Chondrocyte (in vitro differentiated cells): ENCODE results near the gene CCL28. TPM values are rescaled to one million over a fixed set of nuclear protein-coding genes. Genes with fewer than 3 reads are reported as not detected.

Experiments
- DNase-seq: peaks from one replicate; pipeline ENCODE4 v3.0.0; 2021; ENCODE audit warnings: mixed read lengths, low spot score
- H3K27ac Mint-ChIP-seq: one replicate; pipeline ENCODE4 v1.8.0; 2021; ENCODE audit warnings: mild to moderate bottlenecking, moderate library complexity, mixed read lengths; ENCODE audit not compliant: unreplicated experiment
- H3K27me3 Mint-ChIP-seq: 2 replicates; pipeline ENCODE4 v1.8.0; 2021; ENCODE audit warnings: low read depth, mixed read lengths
- H3K36me3 Mint-ChIP-seq: 2 replicates; pipeline ENCODE4 v1.8.0; 2021; ENCODE audit warnings: low read depth, mixed read lengths
- H3K4me1 Mint-ChIP-seq: 2 replicates; pipeline ENCODE4 v1.8.0; 2021; ENCODE audit warnings: low read depth, mild to moderate bottlenecking, mixed read lengths
- H3K4me3 Mint-ChIP-seq: one replicate; pipeline ENCODE4 v1.8.0; 2021; ENCODE audit warnings: mild to moderate bottlenecking, moderate library complexity, mixed read lengths; ENCODE audit not compliant: unreplicated experiment
- H3K9me3 Mint-ChIP-seq: 2 replicates; pipeline ENCODE4 v1.8.0; 2021; ENCODE audit warnings: low read depth, mixed read lengths
- total RNA-seq: library from RNA; stranded (reverse); gene quantifications from 3 replicates; pipeline ENCODE4 v1.2.1, GENCODE V29; 2021
- TF ChIP-seq, protein P1 (sequence below): fragments of 200-600 bp; sonication (generic); IDR thresholded peaks from 2 replicates; pipeline ENCODE4 v1.5.0; 2021; ENCODE audit warnings: antibody characterized with exemption, mild to moderate bottlenecking, moderate library complexity

The CCL28 gene
- total RNA-seq, 1 donor from 2014 or later, result 0.10 TPM

- Mint-ChIP-seq H3K4me3 (no peak overlapping the region), H3K4me1 (no peaks in the 10 kb centered on the region), H3K36me3 (no peaks in the 10 kb centered on the region), H3K27me3 (peaks cover 11% of the 10 kb centered on the region), H3K27ac (no peak overlapping the region), H3K9me3 (peaks cover 9% of the 10 kb centered on the region)
- no peak for DNase-seq
- TF ChIP-seq, protein P1, sequence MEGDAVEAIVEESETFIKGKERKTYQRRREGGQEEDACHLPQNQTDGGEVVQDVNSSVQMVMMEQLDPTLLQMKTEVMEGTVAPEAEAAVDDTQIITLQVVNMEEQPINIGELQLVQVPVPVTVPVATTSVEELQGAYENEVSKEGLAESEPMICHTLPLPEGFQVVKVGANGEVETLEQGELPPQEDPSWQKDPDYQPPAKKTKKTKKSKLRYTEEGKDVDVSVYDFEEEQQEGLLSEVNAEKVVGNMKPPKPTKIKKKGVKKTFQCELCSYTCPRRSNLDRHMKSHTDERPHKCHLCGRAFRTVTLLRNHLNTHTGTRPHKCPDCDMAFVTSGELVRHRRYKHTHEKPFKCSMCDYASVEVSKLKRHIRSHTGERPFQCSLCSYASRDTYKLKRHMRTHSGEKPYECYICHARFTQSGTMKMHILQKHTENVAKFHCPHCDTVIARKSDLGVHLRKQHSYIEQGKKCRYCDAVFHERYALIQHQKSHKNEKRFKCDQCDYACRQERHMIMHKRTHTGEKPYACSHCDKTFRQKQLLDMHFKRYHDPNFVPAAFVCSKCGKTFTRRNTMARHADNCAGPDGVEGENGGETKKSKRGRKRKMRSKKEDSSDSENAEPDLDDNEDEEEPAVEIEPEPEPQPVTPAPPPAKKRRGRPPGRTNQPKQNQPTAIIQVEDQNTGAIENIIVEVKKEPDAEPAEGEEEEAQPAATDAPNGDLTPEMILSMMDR, result no peak
These were observed 57.4 kb downstream of the CCL28 start for GRCh38 chr5:43354774-43355173.

GRCh38 chr5:43353668-43354067 is 58.5 kb downstream of the CCL28 start:
- no peaks in the 10 kb centered on the region for H3K9me3 Mint-ChIP-seq
- no peak for DNase-seq
- TF ChIP-seq, protein P1, result no peak
- no peaks in the 10 kb centered on the region for H3K36me3 Mint-ChIP-seq
- peaks cover 11% of the 10 kb centered on the region for H3K27me3 Mint-ChIP-seq
- H3K27ac Mint-ChIP-seq, result no peak overlapping the region
- no peaks in the 10 kb centered on the region for H3K4me1 Mint-ChIP-seq
- no peak overlapping the region for H3K4me3 Mint-ChIP-seq

- no peak overlapping the region for H3K27ac Mint-ChIP-seq
- DNase-seq, result no peak
- peaks cover 11% of the 10 kb centered on the region for H3K27me3 Mint-ChIP-seq
- no peaks in the 10 kb centered on the region for H3K9me3 Mint-ChIP-seq
- H3K4me3 Mint-ChIP-seq, result no peak overlapping the region
- no peaks in the 10 kb centered on the region for H3K36me3 Mint-ChIP-seq
- no peaks in the 10 kb centered on the region for H3K4me1 Mint-ChIP-seq
- TF ChIP-seq, protein P1, result no peak
These were observed 59.3 kb downstream of the CCL28 start for GRCh38 chr5:43352915-43353314.

DNA sequence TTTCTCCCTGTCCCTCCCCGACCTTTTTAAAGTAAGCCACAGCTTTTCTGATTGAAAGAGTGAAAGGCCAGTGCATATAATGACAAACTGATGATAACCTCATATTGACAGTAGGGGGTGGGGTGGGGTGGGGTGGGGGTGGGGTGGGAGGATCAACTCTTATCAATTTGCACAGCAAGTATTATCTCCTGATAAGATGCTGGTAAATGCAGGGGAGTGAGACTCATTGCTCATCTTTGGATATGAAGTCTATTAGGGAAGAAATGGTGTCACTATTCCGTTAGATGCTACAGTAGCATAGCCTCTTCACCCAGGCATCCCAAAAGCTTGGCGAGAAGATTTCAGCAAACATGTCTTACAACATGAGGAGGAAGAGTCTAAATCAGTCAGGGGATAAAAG is 60.1 kb downstream of the CCL28 start:
- Mint-ChIP-seq H3K9me3 (no peaks in the 10 kb centered on the region), H3K36me3 (no peaks in the 10 kb centered on the region), H3K27me3 (peaks cover 11% of the 10 kb centered on the region), H3K4me1 (no peaks in the 10 kb centered on the region), H3K4me3 (no peak overlapping the region), H3K27ac (no peak overlapping the region)
- TF ChIP-seq, protein P1, result no peak
- no peak for DNase-seq

DNA sequence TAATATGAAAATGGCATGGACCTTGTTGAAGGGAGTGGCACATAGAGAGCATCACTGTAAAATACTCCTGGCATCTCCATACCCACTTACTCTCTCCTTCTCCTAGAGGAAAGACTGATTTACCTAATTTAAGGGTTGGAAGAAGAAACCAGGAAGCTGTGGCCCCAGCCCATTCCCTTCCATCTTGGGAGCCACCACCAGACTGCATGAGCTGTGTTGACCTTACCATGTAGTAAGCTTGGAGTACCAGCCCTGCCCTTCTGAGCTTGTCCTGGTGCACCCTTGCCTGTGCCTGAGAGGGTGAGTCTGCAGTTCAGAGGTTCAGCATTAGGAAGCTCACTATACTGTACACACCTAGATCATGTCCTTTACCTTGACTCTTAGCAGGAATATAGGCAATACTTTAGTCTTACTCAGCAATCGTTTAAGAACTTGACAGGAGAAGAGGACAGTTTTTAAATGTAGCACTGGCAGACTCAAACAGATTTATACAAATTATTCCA is 63.3 kb downstream of the CCL28 start:
- TF ChIP-seq, protein P1, result no peak
- Mint-ChIP-seq H3K4me3 (no peak overlapping the region), H3K27me3 (peaks cover 13% of the 10 kb centered on the region), H3K4me1 (no peaks in the 10 kb centered on the region), H3K27ac (no peak overlapping the region), H3K36me3 (no peaks in the 10 kb centered on the region), H3K9me3 (peaks cover 7% of the 10 kb centered on the region)
- no peak for DNase-seq
